DOHH2 (cell line): ENCODE results near the gene SLC4A1.

Experiments used
- EZH2phosphoT487 ChIP-seq: fragments of 200-600 bp; sonication (generic); IDR thresholded peaks from 2 replicates; pipeline ENCODE4 v1.6.1; 2017; ENCODE audit warnings: borderline replicate concordance, mild to moderate bottlenecking, antibody characterized with exemption, low read length, moderate library complexity, mixed read lengths
- TF ChIP-seq, protein P1 (sequence below): fragments of 200-600 bp; sonication (generic); IDR thresholded peaks from one replicate; pipeline ENCODE4 v1.5.1; 2014; ENCODE audit warnings: antibody characterized with exemption, mild to moderate bottlenecking, low read depth, low read length; ENCODE audit not compliant: poor library complexity, severe bottlenecking

DNA sequence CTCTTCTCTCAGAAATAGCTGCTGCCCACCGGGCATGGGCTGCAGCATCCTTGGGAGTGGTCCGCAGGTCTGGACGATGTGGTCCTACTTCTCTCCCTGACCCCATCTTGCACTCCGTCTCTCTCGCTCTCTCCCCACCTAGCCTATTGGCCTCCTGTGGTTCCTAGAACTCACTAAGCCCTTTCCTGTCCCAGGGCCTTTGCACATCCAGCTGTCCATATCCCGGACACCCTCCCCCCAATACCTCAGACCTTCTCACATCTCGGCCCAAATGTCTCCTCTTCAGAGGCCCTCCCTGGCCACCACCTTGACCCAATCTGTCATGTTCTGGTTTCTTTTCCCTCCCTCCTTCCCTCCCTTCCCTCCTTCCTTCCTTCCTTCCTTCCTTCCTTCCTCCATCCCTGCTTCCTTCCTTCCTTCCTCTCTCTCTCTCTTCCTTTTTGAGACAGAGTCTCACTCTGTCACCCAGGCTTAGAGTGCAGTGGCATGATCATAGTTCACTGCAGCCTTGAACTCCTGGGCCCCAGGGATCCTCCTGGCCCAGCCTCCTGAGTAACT, 4.5 kb downstream of the SLC4A1 start:
- TF ChIP-seq, protein P1, sequence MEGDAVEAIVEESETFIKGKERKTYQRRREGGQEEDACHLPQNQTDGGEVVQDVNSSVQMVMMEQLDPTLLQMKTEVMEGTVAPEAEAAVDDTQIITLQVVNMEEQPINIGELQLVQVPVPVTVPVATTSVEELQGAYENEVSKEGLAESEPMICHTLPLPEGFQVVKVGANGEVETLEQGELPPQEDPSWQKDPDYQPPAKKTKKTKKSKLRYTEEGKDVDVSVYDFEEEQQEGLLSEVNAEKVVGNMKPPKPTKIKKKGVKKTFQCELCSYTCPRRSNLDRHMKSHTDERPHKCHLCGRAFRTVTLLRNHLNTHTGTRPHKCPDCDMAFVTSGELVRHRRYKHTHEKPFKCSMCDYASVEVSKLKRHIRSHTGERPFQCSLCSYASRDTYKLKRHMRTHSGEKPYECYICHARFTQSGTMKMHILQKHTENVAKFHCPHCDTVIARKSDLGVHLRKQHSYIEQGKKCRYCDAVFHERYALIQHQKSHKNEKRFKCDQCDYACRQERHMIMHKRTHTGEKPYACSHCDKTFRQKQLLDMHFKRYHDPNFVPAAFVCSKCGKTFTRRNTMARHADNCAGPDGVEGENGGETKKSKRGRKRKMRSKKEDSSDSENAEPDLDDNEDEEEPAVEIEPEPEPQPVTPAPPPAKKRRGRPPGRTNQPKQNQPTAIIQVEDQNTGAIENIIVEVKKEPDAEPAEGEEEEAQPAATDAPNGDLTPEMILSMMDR = no peak
- TF ChIP-seq EZH2phosphoT487 = no peak
